SK-N-SH treated with all-trans-retinoic acid at 6 μM for 48 hours (cell line): ENCODE measurements around the gene QSOX1.

Experiments
- ATAC-seq: fragments of 200-7000 bp; cut with Tn5 transposase; 3 replicates; pipeline ENCODE4 v1.9.1; 2020; ENCODE audit warnings: mild to moderate bottlenecking, moderate library complexity
- ARNTL ChIP-seq: fragments of 450-650 bp; formaldehyde crosslinking; IDR thresholded peaks from 2 replicates; pipeline ENCODE4 v1.5.0; 2020; ENCODE audit warnings: low read depth, mild to moderate bottlenecking, moderate library complexity, borderline replicate concordance
- BACH2 ChIP-seq: fragments of 250-450 bp; sonication (Bioruptor Pico); IDR thresholded peaks from 2 replicates; pipeline ENCODE4 v1.9.0; 2021; ENCODE audit warnings: mild to moderate bottlenecking, borderline replicate concordance
- CREB5 ChIP-seq: fragments of 250-450 bp; sonication (Bioruptor Pico); IDR thresholded peaks from 2 replicates; pipeline ENCODE4 v1.5.1; 2020; ENCODE audit warnings: low read depth, mild to moderate bottlenecking, moderate library complexity
- CSDC2 ChIP-seq: fragments of 250-450 bp; sonication (Bioruptor Pico); IDR thresholded peaks from 2 replicates; pipeline ENCODE4 v1.5.0; 2020; ENCODE audit warnings: mild to moderate bottlenecking, moderate library complexity
- ESRRG ChIP-seq: fragments of 250-450 bp; sonication (Bioruptor Pico); IDR thresholded peaks from 2 replicates; pipeline ENCODE4 v1.6.1; 2021; ENCODE audit warnings: mild to moderate bottlenecking
- GLIS3 ChIP-seq: fragments of 250-450 bp; sonication (Bioruptor Pico); IDR thresholded peaks from 2 replicates; pipeline ENCODE4 v1.5.0; 2020; ENCODE audit warnings: mild to moderate bottlenecking, moderate library complexity
- ISL1 ChIP-seq: fragments of 250-450 bp; sonication (Bioruptor Pico); IDR thresholded peaks from 2 replicates; pipeline ENCODE4 v2.1.2; 2022; ENCODE audit warnings: mild to moderate bottlenecking, moderate library complexity
- OSR1 ChIP-seq: fragments of 250-450 bp; sonication (Bioruptor Pico); IDR thresholded peaks from 2 replicates; pipeline ENCODE4 v1.8.0; 2022; ENCODE audit warnings: moderate library complexity, mild to moderate bottlenecking, inconsistent platforms
- POU6F1 ChIP-seq: fragments of 250-450 bp; sonication (Bioruptor Pico); IDR thresholded peaks from 2 replicates; pipeline ENCODE4 v1.8.0; 2021; ENCODE audit warnings: low read depth, mild to moderate bottlenecking, moderate library complexity, borderline replicate concordance
- PPARA ChIP-seq: fragments of 250-450 bp; sonication (Bioruptor Pico); IDR thresholded peaks from 2 replicates; pipeline ENCODE4 v1.5.0; 2020; ENCODE audit warnings: mild to moderate bottlenecking, borderline replicate concordance
- RARB ChIP-seq: fragments of 250-450 bp; sonication (Bioruptor Pico); IDR thresholded peaks from 2 replicates; pipeline ENCODE4 v1.8.0; 2021; ENCODE audit warnings: mild to moderate bottlenecking, moderate library complexity
- SNAI2 ChIP-seq: fragments of 250-450 bp; sonication (Bioruptor Pico); IDR thresholded peaks from 2 replicates; pipeline ENCODE4 v1.5.0; 2020; ENCODE audit warnings: mild to moderate bottlenecking, moderate library complexity
- TCF4 ChIP-seq: fragments of 250-450 bp; sonication (Bioruptor Pico); IDR thresholded peaks from 2 replicates; pipeline ENCODE4 v1.8.0; 2021; ENCODE audit warnings: mild to moderate bottlenecking, moderate library complexity, borderline replicate concordance
- TOX ChIP-seq: fragments of 250-450 bp; sonication (Bioruptor Pico); IDR thresholded peaks from 2 replicates; pipeline ENCODE4 v1.8.0; 2021; ENCODE audit warnings: mild to moderate bottlenecking, moderate library complexity, borderline replicate concordance
- TSHZ2 ChIP-seq: fragments of 250-450 bp; sonication (Bioruptor Pico); IDR thresholded peaks from 2 replicates; pipeline ENCODE4 v1.5.0; 2020; ENCODE audit warnings: mild to moderate bottlenecking, moderate library complexity
- ZC3H10 ChIP-seq: fragments of 250-450 bp; sonication (Bioruptor Pico); IDR thresholded peaks from 2 replicates; pipeline ENCODE4 v1.5.1; 2021; ENCODE audit warnings: mild to moderate bottlenecking, moderate library complexity
- ZFP3 ChIP-seq: fragments of 250-450 bp; sonication (Bioruptor Pico); IDR thresholded peaks from 2 replicates; pipeline ENCODE4 v1.5.0; 2020; ENCODE audit warnings: mild to moderate bottlenecking, moderate library complexity
- ZFP30 ChIP-seq: fragments of 450-650 bp; formaldehyde crosslinking; IDR thresholded peaks from 2 replicates; pipeline ENCODE4 v1.5.0; 2022; ENCODE audit warnings: mild to moderate bottlenecking, moderate library complexity
- ZNF565 ChIP-seq: fragments of 450-650 bp; formaldehyde crosslinking; conservative IDR thresholded peaks from 2 replicates; pipeline ENCODE4 v1.5.0; 2020; ENCODE audit warnings: low read depth, mild to moderate bottlenecking, moderate library complexity
- ZNF70 ChIP-seq: fragments of 450-650 bp; formaldehyde crosslinking; IDR thresholded peaks from 2 replicates; pipeline ENCODE4 v1.5.0; 2020; ENCODE audit warnings: mild to moderate bottlenecking, moderate library complexity
- ZNF8 ChIP-seq: fragments of 450-650 bp; formaldehyde crosslinking; IDR thresholded peaks from 2 replicates; pipeline ENCODE4 v1.5.0; 2020; ENCODE audit warnings: mild to moderate bottlenecking, moderate library complexity
- TF ChIP-seq, protein P1 (sequence below): fragments of 250-450 bp; sonication (Bioruptor Pico); IDR thresholded peaks from 2 replicates; pipeline ENCODE4 v1.8.0; 2020; ENCODE audit warnings: mild to moderate bottlenecking, moderate library complexity, borderline replicate concordance
- TF ChIP-seq, protein P2 (sequence below): fragments of 250-450 bp; sonication (Bioruptor Pico); IDR thresholded peaks from 2 replicates; pipeline ENCODE4 v1.5.1; 2021; ENCODE audit warnings: mild to moderate bottlenecking, moderate library complexity

The QSOX1 gene

DNA sequence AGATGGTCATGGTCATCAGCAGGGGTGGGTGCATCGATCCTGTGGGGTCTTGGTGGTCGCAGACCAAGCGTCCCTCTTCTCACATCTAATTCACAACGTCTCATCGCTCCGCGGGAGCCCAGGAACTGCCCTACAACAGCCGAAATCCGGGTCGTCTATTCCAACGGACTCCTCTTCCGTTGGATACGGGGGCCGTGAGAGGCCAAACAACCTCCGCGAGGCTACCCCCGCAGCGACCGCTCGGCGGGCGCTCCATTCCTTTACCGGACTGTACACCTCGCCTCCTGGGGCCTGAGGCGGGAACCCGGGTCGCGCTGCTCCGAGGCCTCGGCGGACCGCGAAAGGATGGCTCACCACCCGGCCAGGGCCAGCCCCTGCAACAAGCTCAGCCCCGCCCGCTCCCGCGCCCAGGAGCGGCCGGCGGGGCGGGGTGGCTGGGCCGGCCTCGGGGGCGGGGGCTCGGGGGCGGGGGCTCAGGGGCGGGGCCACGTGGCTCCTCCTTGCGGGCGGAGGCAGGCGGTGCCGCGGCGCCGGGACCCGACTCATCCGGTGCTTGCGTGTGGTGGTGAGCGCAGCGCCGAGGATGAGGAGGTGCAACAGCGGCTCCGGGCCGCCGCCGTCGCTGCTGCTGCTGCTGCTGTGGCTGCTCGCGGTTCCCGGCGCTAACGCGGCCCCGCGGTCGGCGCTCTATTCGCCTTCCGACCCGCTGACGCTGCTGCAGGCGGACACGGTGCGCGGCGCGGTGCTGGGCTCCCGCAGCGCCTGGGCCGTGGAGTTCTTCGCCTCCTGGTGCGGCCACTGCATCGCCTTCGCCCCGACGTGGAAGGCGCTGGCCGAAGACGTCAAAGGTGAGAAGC lies at the start of gene QSOX1:
QSOX1 (plus strand) TSS at position 545 of the 857 bp plus-strand sequence; CDS start at position 584, 39 bp downstream.
- peak; percentile 77 for ATAC-seq
- peak; percentile 84 for TF ChIP-seq ZFP3
- TF ChIP-seq BACH2: no peak

DNA sequence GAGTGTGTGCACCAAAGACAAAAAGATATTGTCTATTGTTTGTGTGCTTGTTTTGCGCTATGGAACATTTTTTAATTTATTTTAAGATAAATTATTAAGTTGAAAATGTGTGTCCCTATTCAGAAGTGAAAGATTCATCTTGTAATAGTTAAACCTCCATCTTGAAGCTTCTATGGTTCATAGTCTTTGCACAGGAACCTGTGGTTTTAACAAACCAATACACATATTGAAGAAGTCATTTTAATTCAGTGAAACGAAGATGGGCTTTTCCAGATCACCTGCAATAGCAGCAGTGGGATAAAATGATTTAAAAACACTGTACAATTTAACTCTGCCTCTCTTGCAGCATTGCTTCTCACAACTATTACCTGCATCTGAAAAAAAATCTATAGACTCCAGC lies 42.6 kb upstream of the QSOX1 start:
- TF ChIP-seq TCF4 (CRISPR knock-in tag): no peak
- TF ChIP-seq OSR1 (CRISPR knock-in tag): no peak
- no peak for TF ChIP-seq TSHZ2 (CRISPR knock-in tag)
- TF ChIP-seq ARNTL (CRISPR knock-in tag): no peak
- TF ChIP-seq RARB (CRISPR knock-in tag): no peak
- no peak for TF ChIP-seq ISL1 (CRISPR knock-in tag)
- no peak for TF ChIP-seq CREB5
- TF ChIP-seq TOX: no peak
- TF ChIP-seq ZNF8 (CRISPR knock-in tag): no peak
- no peak for TF ChIP-seq ZC3H10 (CRISPR knock-in tag)
- TF ChIP-seq, protein P1, sequence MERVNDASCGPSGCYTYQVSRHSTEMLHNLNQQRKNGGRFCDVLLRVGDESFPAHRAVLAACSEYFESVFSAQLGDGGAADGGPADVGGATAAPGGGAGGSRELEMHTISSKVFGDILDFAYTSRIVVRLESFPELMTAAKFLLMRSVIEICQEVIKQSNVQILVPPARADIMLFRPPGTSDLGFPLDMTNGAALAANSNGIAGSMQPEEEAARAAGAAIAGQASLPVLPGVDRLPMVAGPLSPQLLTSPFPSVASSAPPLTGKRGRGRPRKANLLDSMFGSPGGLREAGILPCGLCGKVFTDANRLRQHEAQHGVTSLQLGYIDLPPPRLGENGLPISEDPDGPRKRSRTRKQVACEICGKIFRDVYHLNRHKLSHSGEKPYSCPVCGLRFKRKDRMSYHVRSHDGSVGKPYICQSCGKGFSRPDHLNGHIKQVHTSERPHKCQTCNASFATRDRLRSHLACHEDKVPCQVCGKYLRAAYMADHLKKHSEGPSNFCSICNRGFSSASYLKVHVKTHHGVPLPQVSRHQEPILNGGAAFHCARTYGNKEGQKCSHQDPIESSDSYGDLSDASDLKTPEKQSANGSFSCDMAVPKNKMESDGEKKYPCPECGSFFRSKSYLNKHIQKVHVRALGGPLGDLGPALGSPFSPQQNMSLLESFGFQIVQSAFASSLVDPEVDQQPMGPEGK (CRISPR knock-in tag): no peak
- no peak for TF ChIP-seq ZNF70 (CRISPR knock-in tag)
- TF ChIP-seq POU6F1 (CRISPR knock-in tag): no peak
- no peak for TF ChIP-seq SNAI2 (CRISPR knock-in tag)
- TF ChIP-seq, protein P2, sequence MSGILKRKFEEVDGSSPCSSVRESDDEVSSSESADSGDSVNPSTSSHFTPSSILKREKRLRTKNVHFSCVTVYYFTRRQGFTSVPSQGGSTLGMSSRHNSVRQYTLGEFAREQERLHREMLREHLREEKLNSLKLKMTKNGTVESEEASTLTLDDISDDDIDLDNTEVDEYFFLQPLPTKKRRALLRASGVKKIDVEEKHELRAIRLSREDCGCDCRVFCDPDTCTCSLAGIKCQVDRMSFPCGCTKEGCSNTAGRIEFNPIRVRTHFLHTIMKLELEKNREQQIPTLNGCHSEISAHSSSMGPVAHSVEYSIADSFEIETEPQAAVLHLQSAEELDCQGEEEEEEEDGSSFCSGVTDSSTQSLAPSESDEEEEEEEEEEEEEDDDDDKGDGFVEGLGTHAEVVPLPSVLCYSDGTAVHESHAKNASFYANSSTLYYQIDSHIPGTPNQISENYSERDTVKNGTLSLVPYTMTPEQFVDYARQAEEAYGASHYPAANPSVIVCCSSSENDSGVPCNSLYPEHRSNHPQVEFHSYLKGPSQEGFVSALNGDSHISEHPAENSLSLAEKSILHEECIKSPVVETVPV (CRISPR knock-in tag): no peak
- no peak for TF ChIP-seq ZFP30 (CRISPR knock-in tag)
- no peak for TF ChIP-seq ZNF565 (CRISPR knock-in tag)
- no peak for ATAC-seq

DNA sequence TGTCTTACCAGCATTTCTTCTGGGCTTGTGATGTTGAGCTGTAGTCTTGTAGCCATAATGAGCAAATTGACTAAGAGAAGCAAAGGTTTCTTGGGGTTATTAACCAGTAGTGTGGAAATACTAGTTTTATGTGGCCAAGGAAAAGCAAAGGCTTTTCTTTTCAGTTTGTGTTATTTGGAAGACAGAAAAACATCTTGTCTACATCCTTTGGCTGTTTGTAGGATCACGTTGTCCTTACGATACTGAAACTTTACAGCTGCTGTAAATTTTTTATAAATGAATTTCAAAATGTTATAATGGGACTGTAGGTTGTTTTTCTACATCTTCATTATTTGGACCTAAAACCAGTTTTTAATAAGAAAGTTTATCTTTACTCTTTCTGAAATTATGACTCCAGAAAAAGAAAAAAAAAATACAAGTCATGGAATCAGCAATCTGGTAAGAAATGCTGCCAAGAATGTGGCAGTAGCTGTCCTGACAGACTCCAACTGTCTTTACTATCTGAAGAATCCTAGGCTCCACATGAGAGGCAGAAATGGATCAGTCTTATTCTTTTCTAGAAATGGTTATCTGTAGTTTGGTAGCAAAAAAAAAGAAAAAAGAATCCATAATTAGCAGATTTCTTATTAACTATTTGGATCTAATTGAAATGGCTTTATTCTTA lies 41.6 kb upstream of the QSOX1 start:
- TF ChIP-seq ESRRG (no peak), TCF4 (CRISPR knock-in tag) (no peak), ZNF8 (CRISPR knock-in tag) (no peak), ZNF70 (CRISPR knock-in tag) (no peak), ZFP3 (no peak), ZFP30 (CRISPR knock-in tag) (no peak), RARB (CRISPR knock-in tag) (no peak), SNAI2 (CRISPR knock-in tag) (no peak), ZC3H10 (CRISPR knock-in tag) (no peak), GLIS3 (CRISPR knock-in tag) (no peak), ZNF565 (CRISPR knock-in tag) (no peak), PPARA (CRISPR knock-in tag) (no peak), ISL1 (CRISPR knock-in tag) (no peak), CSDC2 (CRISPR knock-in tag) (no peak), POU6F1 (CRISPR knock-in tag) (no peak)
- ATAC-seq: peak; percentile 63
